ENCODE data around the gene PSMB11.

DNA sequence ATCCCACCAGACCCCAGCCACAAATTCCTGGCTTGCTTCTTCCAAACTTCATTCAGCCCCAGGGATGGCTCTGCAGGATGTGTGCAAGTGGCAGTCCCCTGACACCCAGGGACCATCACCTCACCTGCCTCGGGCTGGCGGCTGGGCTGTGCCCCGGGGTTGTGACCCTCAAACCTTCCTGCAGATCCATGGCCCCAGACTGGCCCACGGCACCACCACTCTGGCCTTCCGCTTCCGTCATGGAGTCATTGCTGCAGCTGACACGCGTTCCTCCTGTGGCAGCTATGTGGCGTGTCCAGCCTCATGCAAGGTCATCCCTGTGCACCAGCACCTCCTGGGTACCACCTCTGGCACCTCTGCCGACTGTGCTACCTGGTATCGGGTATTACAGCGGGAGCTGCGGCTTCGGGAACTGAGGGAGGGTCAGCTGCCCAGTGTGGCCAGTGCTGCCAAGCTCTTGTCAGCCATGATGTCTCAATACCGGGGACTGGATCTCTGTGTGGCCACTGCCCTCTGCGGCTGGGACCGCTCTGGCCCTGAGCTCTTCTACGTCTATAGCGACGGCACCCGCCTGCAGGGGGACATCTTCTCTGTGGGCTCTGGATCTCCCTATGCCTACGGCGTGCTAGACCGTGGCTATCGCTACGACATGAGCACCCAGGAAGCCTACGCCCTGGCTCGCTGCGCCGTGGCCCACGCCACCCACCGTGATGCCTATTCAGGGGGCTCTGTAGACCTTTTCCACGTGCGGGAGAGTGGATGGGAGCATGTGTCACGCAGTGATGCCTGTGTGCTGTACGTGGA is at the start of gene PSMB11:
- TF ChIP-seq EZH2phosphoT487 (IDR thresholded peaks at IDR 0.05; ENCODE audit: borderline replicate concordance), result no peak
- TF ChIP-seq, protein P1, sequence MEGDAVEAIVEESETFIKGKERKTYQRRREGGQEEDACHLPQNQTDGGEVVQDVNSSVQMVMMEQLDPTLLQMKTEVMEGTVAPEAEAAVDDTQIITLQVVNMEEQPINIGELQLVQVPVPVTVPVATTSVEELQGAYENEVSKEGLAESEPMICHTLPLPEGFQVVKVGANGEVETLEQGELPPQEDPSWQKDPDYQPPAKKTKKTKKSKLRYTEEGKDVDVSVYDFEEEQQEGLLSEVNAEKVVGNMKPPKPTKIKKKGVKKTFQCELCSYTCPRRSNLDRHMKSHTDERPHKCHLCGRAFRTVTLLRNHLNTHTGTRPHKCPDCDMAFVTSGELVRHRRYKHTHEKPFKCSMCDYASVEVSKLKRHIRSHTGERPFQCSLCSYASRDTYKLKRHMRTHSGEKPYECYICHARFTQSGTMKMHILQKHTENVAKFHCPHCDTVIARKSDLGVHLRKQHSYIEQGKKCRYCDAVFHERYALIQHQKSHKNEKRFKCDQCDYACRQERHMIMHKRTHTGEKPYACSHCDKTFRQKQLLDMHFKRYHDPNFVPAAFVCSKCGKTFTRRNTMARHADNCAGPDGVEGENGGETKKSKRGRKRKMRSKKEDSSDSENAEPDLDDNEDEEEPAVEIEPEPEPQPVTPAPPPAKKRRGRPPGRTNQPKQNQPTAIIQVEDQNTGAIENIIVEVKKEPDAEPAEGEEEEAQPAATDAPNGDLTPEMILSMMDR (conservative IDR thresholded peaks at IDR 0.05; ENCODE audit: low read length), result no peak
